K562 (cell line): ENCODE data around the gene NTPCR. TPM values are rescaled to one million over a fixed set of nuclear protein-coding genes. Genes with fewer than 3 reads are reported as not detected.

Experiments used
- ATAC-seq: fragments of 200-7000 bp; cut with Tn5 transposase; 3 replicates; pipeline ENCODE4 v1.9.1; 2020; ENCODE audit warnings: moderate library complexity
- BruUV-seq: library from RNA; stranded (reverse); fragments of 400-500 nt; replicated peaks from 2 replicates; lab custom pipeline; 2021; lab: Mats Ljungman, UMichigan
- CTCF ChIA-PET: fragments of 300-600 bp; formaldehyde crosslinking; extraction: SDS; loops from one replicate; lab custom pipeline; 2021; ENCODE audit warnings: low intra/inter-chr PET ratio; lab: Yijun Ruan, JAX
- POLR2A ChIA-PET: fragments of 300-600, 350-650 bp; sonication (Branson Sonifier 250); formaldehyde crosslinking; extraction: SDS; loops from one replicate; lab custom pipeline; 2021; ENCODE audit warnings: antibody characterized with exemption, inconsistent platforms; lab: Yijun Ruan, JAX
- DNase-seq, 4 experiments: peaks; one replicate each; pipeline versions ENCODE4 v3.0.0 to v3.0.0-alpha.2; 2011 to 2018; ENCODE audit warnings: low spot score in 3 of 4, mixed read lengths in 3 of 4; ENCODE audit errors: extremely low read depth in 1 of 4
- FAIRE-seq: peaks from 2 replicates; lab custom pipeline; 2011; peaks lifted over from hg19 to GRCh38; lab: Jason Lieb, UNC
- H2AFZ ChIP-seq: 2 replicates; pipeline ENCODE4 v1.6.0; 2011; ENCODE audit warnings: low read depth, low read length, control low read depth, inconsistent platforms
- H3K27ac ChIP-seq: fragments of 200-600 bp; 3 replicates; pipeline ENCODE4 v1.8.0; 2011; ENCODE audit warnings: low read depth, mild to moderate bottlenecking, control low read depth, inconsistent platforms, low read length, moderate library complexity, mixed read lengths; ENCODE audit errors: extremely low read depth
- H3K27me3 ChIP-seq, 2 experiments: fragments of 300-600 bp in 1 of 2; 2 replicates in 1 of 2; 3 replicates in 1 of 2; pipeline versions ENCODE4 v1.6.0 to v1.8.0; 2011; ENCODE audit warnings: inconsistent platforms in 2 of 2, low read length in 2 of 2, mild to moderate bottlenecking in 1 of 2, mixed read lengths in 1 of 2, moderate library complexity in 1 of 2; ENCODE audit not compliant: control insufficient read depth in 2 of 2, insufficient read depth in 2 of 2
- H3K36me3 ChIP-seq: fragments of 300-600 bp; 3 replicates; pipeline ENCODE4 v1.8.0; 2011; ENCODE audit warnings: mild to moderate bottlenecking, low read length, inconsistent platforms; ENCODE audit not compliant: control insufficient read depth, insufficient read depth
- H3K4me1 ChIP-seq, 2 experiments: fragments of 200-600 bp in 1 of 2; replicated peaks in 1 of 2; 2 replicates in 1 of 2; 3 replicates in 1 of 2; pipeline versions ENCODE4 v1.5.1 to v1.8.0; 2011; ENCODE audit warnings: inconsistent platforms in 2 of 2, low read length in 2 of 2, mild to moderate bottlenecking in 1 of 2, mixed read lengths in 1 of 2, moderate library complexity in 1 of 2; ENCODE audit not compliant: control insufficient read depth in 2 of 2, insufficient read depth in 2 of 2
- H3K4me2 ChIP-seq: 2 replicates; pipeline ENCODE4 v1.6.1; 2011; ENCODE audit warnings: low read length, control low read depth, inconsistent platforms, mixed read lengths; ENCODE audit not compliant: insufficient read depth
- H3K4me3 ChIP-seq: fragments of 200-600 bp; sonication (generic), shearing (Covaris generic); 2 replicates; pipeline ENCODE4 v1.5.1; 2016; ENCODE audit warnings: control low read depth, inconsistent platforms
- H3K79me2 ChIP-seq: fragments of 200-600 bp; 3 replicates; pipeline ENCODE4 v1.8.0; 2011; ENCODE audit warnings: low read length, inconsistent platforms; ENCODE audit not compliant: control insufficient read depth, insufficient read depth
- H3K9ac ChIP-seq, 2 experiments: 2 replicates each; pipeline versions ENCODE4 v1.6.0 to v1.6.1; 2011; ENCODE audit warnings: low read depth in 2 of 2, low read length in 2 of 2, control low read depth in 1 of 2, inconsistent platforms in 1 of 2, mild to moderate bottlenecking in 1 of 2, mixed read lengths in 1 of 2; ENCODE audit not compliant: insufficient read depth in 1 of 2
- H3K9me1 ChIP-seq: one replicate; pipeline ENCODE4 v1.6.0; 2011; ENCODE audit warnings: inconsistent platforms, mild to moderate bottlenecking, low read length, moderate library complexity; ENCODE audit not compliant: control insufficient read depth, insufficient read depth
- H3K9me3 ChIP-seq: replicated peaks from 2 replicates; pipeline ENCODE4 v1.5.1; 2011; ENCODE audit warnings: low read depth, low read length, inconsistent platforms; ENCODE audit not compliant: control insufficient read depth, insufficient read depth
- H4K20me1 ChIP-seq: replicated peaks from 2 replicates; pipeline ENCODE4 v1.6.1; 2011; ENCODE audit warnings: low read length, inconsistent platforms, mixed read lengths; ENCODE audit not compliant: control insufficient read depth, insufficient read depth
- HES1 ChIP-seq: fragments of 450-650 bp; IDR thresholded peaks from 2 replicates; pipeline ENCODE4 v1.6.1; 2016; ENCODE audit warnings: low read depth, mild to moderate bottlenecking, moderate library complexity
- TFE3 ChIP-seq: fragments of 450-650 bp; formaldehyde crosslinking; IDR thresholded peaks from 2 replicates; pipeline ENCODE4 v1.4.0; 2020; ENCODE audit warnings: mild to moderate bottlenecking, mixed read lengths
- THRA ChIP-seq: fragments of 450-650 bp; IDR thresholded peaks from 2 replicates; pipeline ENCODE4 v1.6.1; 2017; ENCODE audit warnings: mild to moderate bottlenecking, moderate library complexity
- WGBS: fragments of 100-300 bp; shearing (Covaris generic); methylation state at CpG from one replicate; pipeline ENCODE4 v1.1.6; 2016; ENCODE audit warnings: low coverage, mixed read lengths; ENCODE audit not compliant: insufficient coverage; ENCODE audit errors: missing lambda C conversion rate; 5-methylcytosine and 5-hydroxymethylcytosine counted together
- in situ Hi-C: fragments of 300-500 bp; cut with MboI; formaldehyde crosslinking; loops from 4 replicates; pipeline ENCODE4 v1.15.0; 2018; ENCODE audit warnings: inconsistent platforms, mixed read lengths
- intact Hi-C: fragments of 100-400 bp; cut with micrococcal nuclease; formaldehyde crosslinking; loops from 2 replicates; pipeline ENCODE4 v1.14.2; 2022
- polyA plus RNA-seq, 8 experiments: library from polyadenylated mRNA; depleted of rRNA in 4 of 8; stranded (reverse) in 5 of 8; unstranded in 3 of 8; fragments of >200 nt; fragmentation: Nextera tagmentation in 2 of 8; fragmentation: Illumina TruSeq in 1 of 8; extraction: Ambion mirVana in 2 of 8; extraction: Trizol in 1 of 8; gene quantifications; 2 replicates each; pipeline versions ENCODE4 v1.2.1 to v1.2.3, GENCODE V29; 2011 to 2014; ENCODE audit warnings: inconsistent platforms in 1 of 8, missing spikeins in 1 of 8
- total RNA-seq, 7 experiments: library from RNA; depleted of rRNA in 6 of 7; stranded (reverse); fragments of >200 nt in 6 of 7; fragmentation: Illumina TruSeq in 2 of 7; extraction: Trizol in 2 of 7; gene quantifications; 2 replicates each; pipeline versions ENCODE4 v1.2.1 to v1.2.3, GENCODE V29; 2011 to 2021; ENCODE audit warnings: low replicate concordance in 1 of 7

The NTPCR gene
- total and polyA plus RNA-seq, 9 of the 15 experiments (the other 6 are each of a cell fraction or from before 2014, with no cell fraction given), result 19.3 to 105 (median 48.8) TPM

GRCh38 chr1:232932486-232933425, 17.7 kb upstream of the NTPCR start:
- Histone ChIP-seq H3K9me1 (no peaks in the 10 kb centered on the region), H3K27ac (no peak overlapping the region), H3K27me3 (peaks cover 2 to 15% of the 10 kb centered on the region in 2 experiments; a peak in 2 of 5 replicates), H4K20me1 (no peaks in the 10 kb centered on the region), H3K79me2 (no peaks in the 10 kb centered on the region), H3K4me1 (peaks cover 0 to under 1% of the 10 kb centered on the region in 2 experiments; a peak in 1 of 5 replicates), H3K36me3 (no peaks in the 10 kb centered on the region), H3K9ac (no peak overlapping the region), H3K4me3 (no peak overlapping the region), H2AFZ (no peak overlapping the region), H3K9me3 (no peaks in the 10 kb centered on the region), H3K4me2 (no peak overlapping the region)
- ATAC-seq (no peak), FAIRE-seq (no peak), DNase-seq (no peak)
- in situ Hi-C loops (no loop called here), intact Hi-C loops (no loop called here)
- BruUV-seq, result no TSS peak
- WGBS, result 0% methylated on average over 2 of the region's 3 CpGs
- POLR2A ChIA-PET, result interaction anchor here (0.7 kb wide), 1 partner anchor 1129 kb away, joined by 3 read pairs; no protein-coding TSS in a partner anchor
- peak; percentile 88 for TF ChIP-seq TFE3 (CRISPR knock-in tag)
- TF ChIP-seq HES1, result no peak
- no peak for TF ChIP-seq THRA
- CTCF ChIA-PET, result no interaction called here
